GM12865 (cell line): Measurements from ENCODE around the gene HDAC9.

ENCODE experiments used
- DNase-seq: peaks from one replicate; pipeline ENCODE4 v3.0.0; 2010; ENCODE audit warnings: low read depth
- H3K4me3 ChIP-seq: 2 replicates; pipeline ENCODE4 v1.5.1; 2011; ENCODE audit warnings: mild to moderate bottlenecking, low read depth, low read length, control low read depth
- TF ChIP-seq, protein P1 (sequence below): IDR thresholded peaks from 2 replicates; pipeline ENCODE4 v1.5.1; 2011; ENCODE audit warnings: low read length, control low read depth, low read depth, inconsistent platforms; ENCODE audit not compliant: insufficient read depth; ENCODE audit errors: missing control alignments

The HDAC9 gene

DNA sequence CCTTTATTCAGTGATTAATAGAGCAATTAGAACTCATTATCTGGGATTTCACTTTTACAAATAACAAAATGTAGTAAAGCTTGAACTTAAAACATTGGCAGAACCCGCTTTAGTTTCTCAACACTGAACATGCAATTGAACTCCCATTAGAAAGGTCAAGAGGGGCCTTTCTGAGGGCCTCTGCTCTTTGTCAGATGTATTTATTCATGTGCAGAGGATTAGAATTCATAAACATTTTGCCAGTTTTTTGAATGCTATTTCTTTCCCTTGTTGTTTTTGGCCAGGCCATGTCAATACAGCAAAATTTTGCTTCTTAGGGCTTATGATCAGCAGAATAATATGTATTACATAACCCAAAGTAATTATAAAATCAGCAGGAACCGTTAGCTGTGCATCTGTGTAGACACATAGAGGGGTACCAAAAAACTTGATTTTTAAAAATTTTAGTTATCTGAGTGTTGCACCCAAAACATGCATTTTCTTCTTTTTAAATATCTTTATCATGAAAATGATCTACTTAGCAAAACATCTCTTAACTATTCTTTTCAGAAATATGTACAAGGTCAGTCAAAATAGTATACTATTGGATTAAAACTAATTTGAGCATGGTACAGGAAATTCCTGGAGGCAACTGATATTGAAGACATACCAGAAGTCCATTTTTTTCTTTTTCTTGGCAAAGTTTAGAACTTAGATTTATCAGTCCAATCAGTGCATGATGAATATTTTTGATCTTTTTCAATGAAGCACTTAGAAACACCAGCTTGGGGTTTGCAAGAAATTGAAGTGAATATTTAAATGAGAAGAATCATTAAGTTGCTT, 444.4 kb downstream of the HDAC9 start:
- no peak overlapping the region for H3K4me3 ChIP-seq
- TF ChIP-seq, protein P1, sequence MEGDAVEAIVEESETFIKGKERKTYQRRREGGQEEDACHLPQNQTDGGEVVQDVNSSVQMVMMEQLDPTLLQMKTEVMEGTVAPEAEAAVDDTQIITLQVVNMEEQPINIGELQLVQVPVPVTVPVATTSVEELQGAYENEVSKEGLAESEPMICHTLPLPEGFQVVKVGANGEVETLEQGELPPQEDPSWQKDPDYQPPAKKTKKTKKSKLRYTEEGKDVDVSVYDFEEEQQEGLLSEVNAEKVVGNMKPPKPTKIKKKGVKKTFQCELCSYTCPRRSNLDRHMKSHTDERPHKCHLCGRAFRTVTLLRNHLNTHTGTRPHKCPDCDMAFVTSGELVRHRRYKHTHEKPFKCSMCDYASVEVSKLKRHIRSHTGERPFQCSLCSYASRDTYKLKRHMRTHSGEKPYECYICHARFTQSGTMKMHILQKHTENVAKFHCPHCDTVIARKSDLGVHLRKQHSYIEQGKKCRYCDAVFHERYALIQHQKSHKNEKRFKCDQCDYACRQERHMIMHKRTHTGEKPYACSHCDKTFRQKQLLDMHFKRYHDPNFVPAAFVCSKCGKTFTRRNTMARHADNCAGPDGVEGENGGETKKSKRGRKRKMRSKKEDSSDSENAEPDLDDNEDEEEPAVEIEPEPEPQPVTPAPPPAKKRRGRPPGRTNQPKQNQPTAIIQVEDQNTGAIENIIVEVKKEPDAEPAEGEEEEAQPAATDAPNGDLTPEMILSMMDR, result no peak

DNA sequence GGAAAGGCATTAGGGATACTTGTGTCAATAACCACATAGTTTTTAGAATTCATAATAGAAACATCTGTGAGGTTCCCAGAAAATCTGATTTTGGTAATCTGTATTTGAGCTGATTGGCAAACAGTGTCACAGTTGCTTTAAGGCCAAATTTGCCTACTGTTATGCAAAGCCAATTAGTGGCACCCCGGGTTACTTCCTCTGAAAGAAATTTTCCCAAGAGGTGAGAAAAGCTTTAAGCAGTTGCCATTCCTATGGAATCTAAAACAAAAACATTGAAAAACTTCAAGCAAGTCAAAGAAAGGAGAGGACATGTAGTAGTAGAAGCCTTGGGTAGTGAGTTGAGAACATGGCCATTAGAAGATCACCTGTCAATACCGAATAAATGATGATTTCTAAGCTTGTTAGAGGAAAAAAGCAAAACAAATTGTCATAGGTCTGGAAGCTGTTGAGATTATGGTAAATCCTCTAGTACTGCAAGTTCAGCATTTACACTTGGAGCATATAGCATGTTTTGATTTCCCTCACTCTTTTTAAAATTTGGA, 445.1 kb downstream of the HDAC9 start:
- no peak for DNase-seq
- H3K4me3 ChIP-seq, result no peak overlapping the region
- TF ChIP-seq, protein P1, result no peak

More for the DNA sequence above, 444.4 kb downstream of the HDAC9 start:
- no peak for DNase-seq

DNA sequence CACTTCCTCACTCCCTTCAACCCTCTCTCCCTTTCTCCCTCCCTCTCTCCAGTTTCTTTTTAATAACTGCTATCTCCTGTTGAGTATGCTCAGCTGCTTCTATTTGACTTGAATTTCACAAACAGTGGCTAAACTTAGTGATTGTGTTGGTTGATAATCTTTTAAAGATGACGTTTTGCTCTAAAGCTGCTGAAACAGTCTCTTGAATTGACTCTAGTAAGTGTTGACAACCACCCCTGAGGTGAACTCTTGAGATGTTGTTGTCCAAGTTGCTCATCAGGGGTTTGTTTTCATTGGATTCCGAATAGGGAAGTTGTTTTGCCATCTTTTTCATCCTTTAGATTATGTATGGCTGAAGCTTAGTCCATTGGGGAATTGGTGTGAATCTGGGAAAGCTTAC, 445.7 kb downstream of the HDAC9 start:
- no peak overlapping the region for H3K4me3 ChIP-seq
- no peak for DNase-seq
- TF ChIP-seq, protein P1, result no peak

DNA sequence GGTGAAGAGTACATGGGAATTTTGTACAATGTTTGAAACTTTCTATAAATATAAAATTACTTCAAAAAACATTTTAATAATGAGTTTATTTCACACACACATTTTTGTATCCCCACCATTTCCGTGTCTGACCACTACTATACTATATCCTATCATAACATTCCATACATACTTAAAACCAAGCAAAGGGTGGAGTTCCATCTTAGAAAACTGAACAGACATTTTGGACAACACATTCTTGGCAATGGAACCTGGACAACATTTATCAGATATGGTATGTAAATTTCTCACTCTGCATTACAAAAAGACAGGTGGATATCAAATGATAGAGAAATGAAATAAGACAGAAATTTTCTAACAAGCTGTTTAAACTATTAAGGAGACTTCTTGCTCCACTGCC, 453.0 kb downstream of the HDAC9 start:
- no peak overlapping the region for H3K4me3 ChIP-seq
- TF ChIP-seq, protein P1, result no peak
- no peak for DNase-seq

DNA sequence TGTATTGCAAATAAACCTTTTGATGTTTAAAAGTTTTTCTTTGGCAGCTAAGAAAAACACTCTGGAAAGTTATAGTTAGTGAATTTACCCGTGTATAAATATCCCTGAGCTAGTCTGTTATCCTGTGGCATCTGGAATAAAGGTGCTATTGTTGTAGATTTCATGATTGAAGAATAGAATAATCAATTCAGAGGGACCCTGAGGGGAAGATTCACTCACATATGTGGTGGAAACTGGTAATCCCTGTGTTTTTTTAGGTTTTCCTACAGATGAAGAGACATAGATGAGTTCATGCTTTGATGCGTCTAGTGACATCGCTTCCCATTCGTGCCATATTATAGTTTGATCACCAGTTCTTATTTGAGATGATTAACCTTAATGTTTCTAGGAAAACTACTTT, 457.3 kb downstream of the HDAC9 start:
- TF ChIP-seq, protein P1, result no peak
- no peak overlapping the region for H3K4me3 ChIP-seq
- no peak for DNase-seq

DNA sequence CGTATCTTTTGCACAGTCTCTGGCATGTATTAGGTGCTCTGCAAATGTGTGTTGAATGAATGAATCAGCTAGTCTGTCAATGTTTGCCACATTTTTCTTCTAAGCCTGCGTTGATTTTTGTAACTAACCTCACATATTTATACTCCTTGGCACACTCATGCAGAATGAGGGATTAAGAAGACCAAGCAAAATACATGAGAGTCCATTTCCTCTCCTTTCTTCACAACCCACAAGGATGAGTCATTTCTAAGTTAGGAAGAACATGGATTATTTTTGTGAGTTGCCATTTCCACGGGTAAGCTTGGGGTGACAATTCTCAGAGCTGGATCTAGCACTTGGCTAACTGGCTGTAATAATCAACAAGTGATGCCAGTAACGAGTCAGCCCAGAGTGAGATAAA, 463.1 kb downstream of the HDAC9 start:
- TF ChIP-seq, protein P1, result no peak
- DNase-seq, result no peak
- no peak overlapping the region for H3K4me3 ChIP-seq

DNA sequence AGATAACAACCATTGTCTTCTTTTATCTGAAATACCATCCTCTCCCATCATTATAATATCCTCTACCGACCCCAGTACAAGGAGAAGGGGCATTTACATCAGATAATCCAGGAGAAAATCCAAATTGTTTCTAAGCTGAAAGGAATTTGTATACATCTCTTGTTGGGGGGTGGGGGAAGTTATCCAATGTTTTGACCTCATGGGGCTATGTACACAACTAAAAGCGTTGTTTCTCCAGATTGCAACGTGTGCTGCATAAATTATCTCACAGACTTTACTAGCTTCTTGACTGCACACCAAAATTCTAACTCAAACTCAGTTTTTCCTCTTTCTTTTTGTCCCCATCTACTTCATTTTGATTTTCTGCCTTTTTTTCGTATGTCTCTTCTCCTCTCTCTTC, 465.2 kb downstream of the HDAC9 start:
- no peak overlapping the region for H3K4me3 ChIP-seq
- TF ChIP-seq, protein P1, result no peak
- no peak for DNase-seq
